OCI-M1 (cell line): ENCODE data around the gene PPP4R3B.
"Not testable (repeated sequence)": the region's sequence is repeated elsewhere in the genome, so short reads cannot be mapped to it uniquely, and the experiment has no call there.

Experiments used
- DNase-seq: peaks from one replicate; lab custom pipeline; 2025; lab: John Stamatoyannopoulos, UW

PPP4R3B gene

GRCh38 chr2:55617175-55618024, at the start of gene PPP4R3B:
TSS of gene PPP4R3B (minus strand) at chr2:55617622. CDS start at chr2:55617285, 337 bp downstream.
- peak; percentile 99 for DNase-seq

- DNase-seq: no peak
These were observed 35.8 kb upstream of the PPP4R3B start for GRCh38 chr2:55653255-55653654.

GRCh38 chr2:55649211-55649610, 31.8 kb upstream of the PPP4R3B start:
- no peak for DNase-seq

GRCh38 chr2:55636831-55637230, 19.4 kb upstream of the PPP4R3B start:
- no peak for DNase-seq

- no peak for DNase-seq
These were observed 11.5 kb upstream of the PPP4R3B start for GRCh38 chr2:55628931-55629330.

GRCh38 chr2:55627915-55628314, 10.5 kb upstream of the PPP4R3B start:
- DNase-seq: no peak

GRCh38 chr2:55621802-55622201, 4.4 kb upstream of the PPP4R3B start:
- DNase-seq: no peak

- peak; percentile 57 for DNase-seq
These were observed 2.8 kb upstream of the PPP4R3B start for GRCh38 chr2:55620123-55620779.

GRCh38 chr2:55618275-55619055, 1.0 kb upstream of the PPP4R3B start:
- peak; percentile 77 for DNase-seq

GRCh38 chr2:55618025-55618274, 528 bp upstream of the PPP4R3B start:
- DNase-seq: no peak

GRCh38 chr2:55616551-55617174, 759 bp downstream of the PPP4R3B start:
- peak; percentile 82 for DNase-seq

GRCh38 chr2:55611997-55612396, 5.4 kb downstream of the PPP4R3B start:
- no peak for DNase-seq

GRCh38 chr2:55610954-55611743, 6.3 kb downstream of the PPP4R3B start:
- no peak for DNase-seq

- DNase-seq: no peak
These were observed 7.4 kb downstream of the PPP4R3B start for GRCh38 chr2:55609938-55610578.

GRCh38 chr2:55609193-55609794, 8.1 kb downstream of the PPP4R3B start:
- no peak for DNase-seq

- no peak for DNase-seq
These were observed 9.7 kb downstream of the PPP4R3B start for GRCh38 chr2:55607717-55608116.

GRCh38 chr2:55604027-55604565, 13.3 kb downstream of the PPP4R3B start:
- no peak for DNase-seq

- no peak for DNase-seq
These were observed 15.6 kb downstream of the PPP4R3B start for GRCh38 chr2:55601849-55602248.

GRCh38 chr2:55598056-55598795, 19.2 kb downstream of the PPP4R3B start:
- DNase-seq: no peak

- DNase-seq: not testable (repeated sequence)
These were observed 20.6 kb downstream of the PPP4R3B start for GRCh38 chr2:55596795-55597194.
